Parathyroid adenoma (tissue), 2 donors: Measurements from ENCODE around the gene OR10G3.

ENCODE experiments used
- H2AFZ ChIP-seq: fragments of 300-600 bp; sonication (generic); one replicate; pipeline ENCODE4 v1.7.0; 2017; ENCODE audit warnings: antibody characterized with exemption, mild to moderate bottlenecking
- H3K27ac ChIP-seq: fragments of 300-600 bp; sonication (generic); one replicate; pipeline ENCODE4 v1.7.0; 2017
- H3K27me3 ChIP-seq: fragments of 300-600 bp; sonication (generic); one replicate; pipeline ENCODE4 v1.7.0; 2017; ENCODE audit warnings: low read length; ENCODE audit not compliant: control insufficient read depth, insufficient read depth
- H3K36me3 ChIP-seq: fragments of 300-600 bp; sonication (generic); one replicate; pipeline ENCODE4 v1.7.0; 2017; ENCODE audit warnings: low read length; ENCODE audit not compliant: control insufficient read depth, insufficient read depth
- H3K4me1 ChIP-seq: fragments of 300-600 bp; sonication (generic); one replicate; pipeline ENCODE4 v1.7.0; 2017; ENCODE audit warnings: control low read depth
- H3K4me2 ChIP-seq: fragments of 300-600 bp; sonication (generic); one replicate; pipeline ENCODE4 v1.7.0; 2017; ENCODE audit warnings: low read length
- H3K4me3 ChIP-seq: fragments of 300-600 bp; sonication (generic); one replicate; pipeline ENCODE4 v1.7.0; 2017; ENCODE audit warnings: low read depth, low read length
- H3K79me2 ChIP-seq: fragments of 300-600 bp; sonication (generic); one replicate; pipeline ENCODE4 v1.7.0; 2017; ENCODE audit warnings: control low read depth
- H3K9ac ChIP-seq: fragments of 300-600 bp; sonication (generic); one replicate; pipeline ENCODE4 v1.7.0; 2017; ENCODE audit warnings: mild to moderate bottlenecking
- H3K9me3 ChIP-seq: fragments of 300-600 bp; sonication (generic); one replicate; pipeline ENCODE4 v1.7.0; 2017; ENCODE audit warnings: low read length; ENCODE audit not compliant: control insufficient read depth
- CTCF ChIP-seq: fragments of 300-600 bp; sonication (generic); IDR thresholded peaks from one replicate; pipeline ENCODE4 v1.7.0; 2017; ENCODE audit warnings: antibody characterized with exemption, mild to moderate bottlenecking
- donor health status: primary hyperparathyroidism.

The OR10G3 gene

GRCh38 chr14:21523203-21523602, 56.7 kb downstream of the OR10G3 start:
- Histone ChIP-seq H3K9ac (no peak overlapping the region), H3K79me2 (no peaks in the 10 kb centered on the region), H2AFZ (no peak overlapping the region), H3K9me3 (no peaks in the 10 kb centered on the region), H3K27ac (no peak overlapping the region), H3K4me1 (peaks cover 5% of the 10 kb centered on the region), H3K4me2 (no peak overlapping the region), H3K36me3 (no peaks in the 10 kb centered on the region), H3K4me3 (no peak overlapping the region), H3K27me3 (no peaks in the 10 kb centered on the region)
- no peak for TF ChIP-seq CTCF

DNA sequence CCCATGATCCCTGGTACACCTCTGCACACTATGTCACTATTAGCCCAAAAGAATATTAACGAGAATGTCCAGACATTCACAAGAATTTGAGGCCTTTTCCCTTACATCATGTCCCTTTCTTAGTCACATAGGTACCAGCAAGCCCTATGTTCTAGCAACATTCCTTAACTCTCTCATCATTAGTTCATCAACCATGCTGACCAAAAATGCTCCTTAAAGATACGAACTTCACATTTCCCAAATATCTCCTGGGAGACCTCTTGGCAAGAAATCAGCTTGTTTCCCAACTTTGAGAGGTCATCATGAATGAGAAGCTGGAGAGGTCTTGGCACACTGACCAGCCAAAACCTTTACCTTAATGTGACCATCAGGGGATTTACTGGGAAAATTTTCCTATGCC, 58.4 kb downstream of the OR10G3 start:
- no peak for TF ChIP-seq CTCF

DNA sequence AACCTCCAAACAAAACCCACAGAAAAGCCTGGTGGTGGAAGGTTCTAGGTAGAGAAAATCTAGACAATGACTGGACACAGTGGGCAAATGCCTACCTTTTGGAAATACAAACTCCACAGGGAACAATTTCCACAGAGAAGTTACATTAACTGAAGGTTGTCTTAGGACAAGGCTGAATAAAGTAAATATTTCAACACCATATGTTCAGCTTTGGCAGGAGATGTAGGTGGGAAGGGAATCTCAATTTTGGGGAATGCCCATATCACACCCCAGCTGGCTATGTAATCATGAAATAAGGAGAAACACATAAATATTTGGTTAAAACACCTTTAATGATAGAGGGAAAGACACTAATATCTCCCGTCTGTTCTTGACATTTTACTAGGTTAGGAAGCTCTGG, 59.1 kb downstream of the OR10G3 start:
- no peak overlapping the region for H3K27ac ChIP-seq
- no peaks in the 10 kb centered on the region for H3K4me1 ChIP-seq
- H3K9ac ChIP-seq, result no peak overlapping the region

More for the DNA sequence above, 58.4 kb downstream of the OR10G3 start:
- H3K4me1 ChIP-seq, result no peaks in the 10 kb centered on the region
- no peaks in the 10 kb centered on the region for H3K79me2 ChIP-seq
- no peaks in the 10 kb centered on the region for H3K9me3 ChIP-seq
- no peak overlapping the region for H2AFZ ChIP-seq
- H3K27ac ChIP-seq, result no peak overlapping the region
- H3K9ac ChIP-seq, result no peak overlapping the region
- H3K36me3 ChIP-seq, result no peaks in the 10 kb centered on the region
- H3K4me2 ChIP-seq, result no peak overlapping the region
- H3K4me3 ChIP-seq, result no peak overlapping the region
- H3K27me3 ChIP-seq, result no peaks in the 10 kb centered on the region

DNA sequence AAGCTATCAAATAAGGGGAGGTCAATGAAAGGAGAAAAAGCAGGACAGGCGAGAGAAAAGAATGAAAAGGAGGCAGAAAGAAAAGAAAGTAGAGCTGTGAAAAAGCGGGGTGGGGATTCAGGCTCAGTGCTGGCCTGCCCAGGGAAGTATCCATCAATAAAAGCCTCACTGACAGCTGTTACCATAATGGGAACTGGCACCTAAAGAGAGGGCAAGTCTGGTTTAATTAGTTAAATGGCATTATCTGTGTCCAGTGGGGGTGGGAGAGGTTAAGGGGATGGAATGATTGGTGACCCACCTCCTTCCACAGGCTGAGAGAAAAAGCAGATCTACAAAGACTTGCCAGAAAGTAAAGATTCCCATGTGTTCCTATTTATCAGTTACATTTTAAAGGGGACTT, 61.2 kb downstream of the OR10G3 start:
- H3K36me3 ChIP-seq, result no peaks in the 10 kb centered on the region
- no peak for TF ChIP-seq CTCF
- no peaks in the 10 kb centered on the region for H3K4me1 ChIP-seq
- no peaks in the 10 kb centered on the region for H3K9me3 ChIP-seq
- no peak overlapping the region for H3K4me2 ChIP-seq
- H3K79me2 ChIP-seq, result no peaks in the 10 kb centered on the region
- no peak overlapping the region for H3K27ac ChIP-seq
- H2AFZ ChIP-seq, result no peak overlapping the region
- no peak overlapping the region for H3K4me3 ChIP-seq
- H3K27me3 ChIP-seq, result no peaks in the 10 kb centered on the region
- no peak overlapping the region for H3K9ac ChIP-seq

More for the DNA sequence above, 59.1 kb downstream of the OR10G3 start:
- H3K79me2 ChIP-seq, result no peaks in the 10 kb centered on the region
- no peak overlapping the region for H3K4me3 ChIP-seq
- no peaks in the 10 kb centered on the region for H3K27me3 ChIP-seq
- no peaks in the 10 kb centered on the region for H3K9me3 ChIP-seq
- no peaks in the 10 kb centered on the region for H3K36me3 ChIP-seq
- no peak overlapping the region for H2AFZ ChIP-seq
- TF ChIP-seq CTCF, result no peak
- H3K4me2 ChIP-seq, result no peak overlapping the region
